A172 (cell line): ENCODE results near the gene LRRTM4. TPM values are rescaled to one million over a fixed set of nuclear protein-coding genes. Genes with fewer than 3 reads are reported as not detected.
"Not testable (repeated sequence)": the region's sequence is repeated elsewhere in the genome, so short reads cannot be mapped to it uniquely, and the experiment has no call there.

Source experiments
- DNase-seq: peaks from one replicate; pipeline ENCODE4 v3.0.0-alpha.2; 2015; ENCODE audit warnings: low spot score
- total RNA-seq: library from RNA; depleted of rRNA; stranded (reverse); fragments of >200 nt; shearing (Covaris generic); gene quantifications from 2 replicates; pipeline ENCODE4 v1.2.3, GENCODE V29; 2014

Gene LRRTM4
- total RNA-seq, 1 experiment from 2014 or later: 0.12 TPM

GRCh38 chr2:77314721-77315120 lies 207.5 kb downstream of the LRRTM4 start:
- DNase-seq: no peak

- DNase-seq: no peak
Observed at GRCh38 chr2:77310416-77310815, 211.8 kb downstream of the LRRTM4 start.

GRCh38 chr2:77309725-77310124 lies 212.5 kb downstream of the LRRTM4 start:
- DNase-seq: no peak

GRCh38 chr2:77301441-77301840 lies 220.7 kb downstream of the LRRTM4 start:
- no peak for DNase-seq

GRCh38 chr2:77296791-77297190 lies 225.4 kb downstream of the LRRTM4 start:
- no peak for DNase-seq

- no peak for DNase-seq
Observed at GRCh38 chr2:77294474-77294873, 227.7 kb downstream of the LRRTM4 start.

- DNase-seq: no peak
Observed at GRCh38 chr2:77284353-77284752, 237.8 kb downstream of the LRRTM4 start.

GRCh38 chr2:77271262-77271661 lies 250.9 kb downstream of the LRRTM4 start:
- no peak for DNase-seq

- DNase-seq: peak; percentile 4
Observed at GRCh38 chr2:77270433-77270832, 251.7 kb downstream of the LRRTM4 start.

GRCh38 chr2:77268626-77269025 lies 253.6 kb downstream of the LRRTM4 start:
- peak; percentile 27 for DNase-seq

GRCh38 chr2:77232909-77233425 lies 289.2 kb downstream of the LRRTM4 start:
- DNase-seq: peak; percentile 25

GRCh38 chr2:77228391-77228790 lies 293.8 kb downstream of the LRRTM4 start:
- DNase-seq: peak; percentile 13

- no peak for DNase-seq
Observed at GRCh38 chr2:77210725-77211124, 311.5 kb downstream of the LRRTM4 start.

- DNase-seq: no peak
Observed at GRCh38 chr2:77207331-77207730, 314.8 kb downstream of the LRRTM4 start.

GRCh38 chr2:77201755-77202154 lies 320.4 kb downstream of the LRRTM4 start:
- no peak for DNase-seq

- DNase-seq: no peak
Observed at GRCh38 chr2:77199411-77199810, 322.8 kb downstream of the LRRTM4 start.

- no peak for DNase-seq
Observed at GRCh38 chr2:77193858-77194448, 328.2 kb downstream of the LRRTM4 start.

- no peak for DNase-seq
Observed at GRCh38 chr2:77192811-77193289, 329.3 kb downstream of the LRRTM4 start.

GRCh38 chr2:77191665-77192064 lies 330.5 kb downstream of the LRRTM4 start:
- no peak for DNase-seq

GRCh38 chr2:77190721-77191346 lies 331.3 kb downstream of the LRRTM4 start:
- no peak for DNase-seq

GRCh38 chr2:77185052-77185451 lies 337.1 kb downstream of the LRRTM4 start:
- no peak for DNase-seq

GRCh38 chr2:77179297-77179696 lies 342.9 kb downstream of the LRRTM4 start:
- DNase-seq: no peak

- DNase-seq: not testable (repeated sequence)
Observed at GRCh38 chr2:77175266-77175780, 346.9 kb downstream of the LRRTM4 start.
